Measurements from ENCODE around the gene CFL1. TPM values are rescaled to one million over a fixed set of nuclear protein-coding genes. Genes with fewer than 3 reads are reported as not detected.

Gene CFL1
- total RNA-seq, 2 donors from 2014 or later, result 654 to 731 TPM

GRCh38 chr11:65855927-65856363 lies 2.0 kb downstream of the CFL1 start:
- no peak for TF ChIP-seq POLR2A (IDR thresholded peaks at IDR 0.05)
- TF ChIP-seq POLR2AphosphoS5 (IDR thresholded peaks at IDR 0.05), result no peak
- TF ChIP-seq CTCF (IDR thresholded peaks at IDR 0.05), result no peak
- Histone ChIP-seq H3K4me1 (replicated peaks) (peaks cover 5% of the 10 kb centered on the region), H3K36me3 (peaks cover 8 to 35% of the 10 kb centered on the region in 2 donors), H3K9me3 (no peaks in the 10 kb centered on the region), H3K27ac (peak overlapping the region in 1 of 2 donors; percentile 94), H3K27me3 (replicated peaks; ENCODE audit: insufficient read depth) (no peaks in the 10 kb centered on the region), H3K4me3 (peak overlapping the region in 1 of 2 donors; percentile 99)
- intact Hi-C loops (cut with DNase I), result loop anchor here (2.0 kb wide), 1 partner anchor 33 kb away; the partner anchor contains the start of gene FIBP
- DNase-seq (ENCODE audit: low spot score), result no peak
- WGBS, result 85% methylated on average over 15 of the region's 15 CpGs

GRCh38 chr11:65854852-65855837 lies 2.8 kb downstream of the CFL1 start:
- DNase-seq (ENCODE audit: low spot score), result no peak
- TF ChIP-seq CTCF (IDR thresholded peaks at IDR 0.05) (no peak), POLR2A (IDR thresholded peaks at IDR 0.05) (no peak), POLR2AphosphoS5 (IDR thresholded peaks at IDR 0.05) (no peak)
- Histone ChIP-seq H3K27me3 (replicated peaks; ENCODE audit: insufficient read depth) (no peaks in the 10 kb centered on the region), H3K9me3 (no peaks in the 10 kb centered on the region), H3K4me3 (no peak overlapping the region), H3K36me3 (peaks cover 8 to 35% of the 10 kb centered on the region in 2 donors), H3K27ac (no peak overlapping the region), H3K4me1 (replicated peaks) (peaks cover 5% of the 10 kb centered on the region)
- intact Hi-C loops (cut with DNase I), result no loop called here
- WGBS, result 68% methylated on average over 15 of the region's 15 CpGs

- TF ChIP-seq CTCF (IDR thresholded peaks at IDR 0.05) (no peak), POLR2A (IDR thresholded peaks at IDR 0.05) (no peak), POLR2AphosphoS5 (IDR thresholded peaks at IDR 0.05) (no peak)
- Histone ChIP-seq H3K27me3 (replicated peaks; ENCODE audit: insufficient read depth) (no peaks in the 10 kb centered on the region), H3K4me3 (no peak overlapping the region), H3K36me3 (peaks cover 8 to 35% of the 10 kb centered on the region in 2 donors), H3K9me3 (no peaks in the 10 kb centered on the region), H3K4me1 (replicated peaks) (peaks cover 5% of the 10 kb centered on the region), H3K27ac (no peak overlapping the region)
- intact Hi-C loops (cut with DNase I), result no loop called here
- DNase-seq (ENCODE audit: low spot score), result no peak
- 85% methylated on average over 4 of the region's 4 CpGs for WGBS
Measured at GRCh38 chr11:65854161-65854592, 3.8 kb downstream of the CFL1 start.

- DNase-seq (ENCODE audit: low spot score), result no peak
- Histone ChIP-seq H3K27ac (no peak overlapping the region), H3K4me1 (replicated peaks) (peaks cover 5% of the 10 kb centered on the region), H3K27me3 (replicated peaks; ENCODE audit: insufficient read depth) (no peaks in the 10 kb centered on the region), H3K4me3 (no peak overlapping the region), H3K9me3 (no peaks in the 10 kb centered on the region), H3K36me3 (peaks cover 8 to 35% of the 10 kb centered on the region in 2 donors)
- WGBS, result 82% methylated on average over 6 of the region's 6 CpGs
- intact Hi-C loops (cut with DNase I), result no loop called here
- TF ChIP-seq POLR2A (IDR thresholded peaks at IDR 0.05) (no peak), CTCF (IDR thresholded peaks at IDR 0.05) (no peak), POLR2AphosphoS5 (IDR thresholded peaks at IDR 0.05) (no peak)
Measured at GRCh38 chr11:65853246-65853979, 4.6 kb downstream of the CFL1 start.
